ENCODE results near the gene CD200R1. TPM values are rescaled to one million over a fixed set of nuclear protein-coding genes. Genes with fewer than 3 reads are reported as not detected.

Gene CD200R1
- total and polyA plus RNA-seq, 9 of the 15 experiments (the other 6 are each of a cell fraction or from before 2014, with no cell fraction given) = 0.04 to 0.23 (median 0.09) TPM; not detected in 5

- TF ChIP-seq ZMIZ1 (IDR thresholded peaks at IDR 0.05; ENCODE audit: low read depth in 2 of 2, low read length in 2 of 2) = no peak
- no peak for TF ChIP-seq ZNF668 (CRISPR knock-in tag; IDR thresholded peaks at IDR 0.05)
- no peak for TF ChIP-seq SREBF1 (IDR thresholded peaks at IDR 0.05; ENCODE audit: borderline replicate concordance, low read depth, low read length)
- TF ChIP-seq ZNF24 (IDR thresholded peaks at IDR 0.05) = no peak
- TF ChIP-seq MEF2A (IDR thresholded peaks at IDR 0.05; ENCODE audit: control insufficient read depth, low read depth, low read length) = no peak
- no peak for TF ChIP-seq OTX1 (CRISPR knock-in tag; IDR thresholded peaks at IDR 0.05)
- TF ChIP-seq ZNF140 (CRISPR knock-in tag; IDR thresholded peaks at IDR 0.05) = no peak
- no peak for TF ChIP-seq NR4A1 (CRISPR knock-in tag; IDR thresholded peaks at IDR 0.05)
- TF ChIP-seq NR4A1 (tag; IDR thresholded peaks at IDR 0.05) = no peak
- TF ChIP-seq ZBTB9 (CRISPR knock-in tag; IDR thresholded peaks at IDR 0.05) = no peak
- TF ChIP-seq ZNF12 (CRISPR knock-in tag; IDR thresholded peaks at IDR 0.05) = no peak
- no peak for TF ChIP-seq ZBTB8A (IDR thresholded peaks at IDR 0.05; ENCODE audit: partially characterized antibody)
- TF ChIP-seq CREM (IDR thresholded peaks at IDR 0.05; ENCODE audit: low read depth) = no peak
- TF ChIP-seq RNF2 (IDR thresholded peaks at IDR 0.05) = no peak
- TF ChIP-seq CTBP1 (IDR thresholded peaks at IDR 0.05; ENCODE audit: borderline replicate concordance) = no peak
- in situ Hi-C loops (cut with MboI) (no loop called here), intact Hi-C loops (cut with micrococcal nuclease) (no loop called here)
- ATAC-seq (no peak), FAIRE-seq (no peak), DNase-seq (ENCODE audit: extremely low read depth in 1 of 4, low spot score in 3 of 4) (no peak)
- 0 out of 3 replicates have a peak, but pooled peaks cover 9% of the 10 kb centered on the region for H3K79me2 ChIP-seq (ENCODE audit: control insufficient read depth, insufficient read depth, low read length)
- no peaks in the 10 kb centered on the region for H4K20me1 ChIP-seq (replicated peaks; ENCODE audit: control insufficient read depth, insufficient read depth, low read length)
- H3K27ac ChIP-seq (ENCODE audit: extremely low read depth, low read depth, low read length) = no peak overlapping the region
- H3K27me3 ChIP-seq (ENCODE audit: control insufficient read depth in 2 of 2, insufficient read depth in 2 of 2, low read length in 2 of 2) = no peaks in the 10 kb centered on the region
- H3K4me3 ChIP-seq = no peak overlapping the region
- peaks cover 0 to 6% of the 10 kb centered on the region in 2 experiments; a peak in 2 of 5 replicates for H3K4me1 ChIP-seq (replicated peaks in 1 of 2; ENCODE audit: control insufficient read depth in 2 of 2, insufficient read depth in 2 of 2, low read length in 2 of 2)
- 95% methylated on average over 5 of the region's 7 CpGs for WGBS (ENCODE audit: insufficient coverage, low coverage, missing lambda C conversion rate)
- no peak overlapping the region for H3K4me2 ChIP-seq (ENCODE audit: insufficient read depth, low read length)
- no peak overlapping the region for H2AFZ ChIP-seq (ENCODE audit: low read depth, low read length)
- no TSS peak for BruUV-seq (replicated peaks)
- H3K36me3 ChIP-seq (ENCODE audit: control insufficient read depth, insufficient read depth, low read length) = peaks cover 92% of the 10 kb centered on the region
- ChIA-PET POLR2A (no interaction called here), CTCF (ENCODE audit: low intra/inter-chr PET ratio) (no interaction called here)
- no peak overlapping the region for H3K9ac ChIP-seq (ENCODE audit: insufficient read depth in 1 of 2, low read depth in 2 of 2, low read length in 2 of 2)
- H3K9me3 ChIP-seq (replicated peaks; ENCODE audit: control insufficient read depth, insufficient read depth, low read depth, low read length) = no peaks in the 10 kb centered on the region
- H3K9me1 ChIP-seq (ENCODE audit: control insufficient read depth, insufficient read depth, low read length) = no peaks in the 10 kb centered on the region
Observed at GRCh38 chr3:113005611-113006010, 30.7 kb upstream of the CD200R1 start.

Data from K562 (cell line).